GM21423 (cell line): ENCODE measurements around the gene STOML1.

Experiments
- ATAC-seq: cut with Tn5 transposase; IDR thresholded peaks from one replicate; pipeline ENCODE4 v1.9.1; 2021; ENCODE audit warnings: mild to moderate bottlenecking, moderate library complexity; ENCODE audit not compliant: unreplicated experiment

Gene STOML1

GRCh38 chr15:73934281-73934680 lies 57.8 kb downstream of the STOML1 start:
- no peak for ATAC-seq

DNA sequence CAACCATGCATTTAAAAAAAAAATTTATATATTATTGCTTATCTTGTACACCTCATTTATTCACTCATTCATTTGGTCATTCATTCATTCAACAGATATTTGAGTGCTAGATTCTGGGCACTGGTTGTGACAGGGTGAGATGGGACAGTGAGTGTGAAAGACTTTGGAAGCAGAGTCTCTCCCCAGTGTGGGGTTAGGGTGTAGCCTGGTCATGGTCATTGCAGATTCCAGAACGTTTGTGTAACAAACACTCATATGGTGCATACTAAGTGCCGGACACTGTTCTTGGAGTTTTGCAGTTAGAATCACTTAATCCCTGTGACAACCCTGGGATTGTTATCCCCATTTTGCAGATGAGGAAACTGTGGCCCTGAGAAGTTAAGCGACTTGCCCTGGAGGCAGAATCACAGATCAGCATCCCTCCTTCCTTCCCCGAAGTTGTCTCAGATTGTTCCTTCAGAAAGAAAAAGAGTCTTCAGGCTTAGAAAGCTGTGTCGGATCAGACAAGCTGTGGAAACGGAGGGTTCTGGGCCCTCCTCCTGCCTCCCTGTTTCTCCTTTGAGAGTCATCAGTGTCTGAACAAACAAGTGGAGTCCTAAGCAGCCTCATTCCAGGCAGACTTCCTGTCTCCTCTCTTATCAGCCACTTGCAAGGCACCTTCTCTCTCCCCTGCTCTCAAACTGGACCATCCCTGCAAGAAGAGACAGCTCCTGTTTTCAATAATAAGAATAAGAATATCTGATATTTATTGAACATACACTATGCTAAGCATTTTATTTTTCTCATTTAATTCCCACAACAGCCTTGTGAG lies 59.5 kb downstream of the STOML1 start:
- ATAC-seq, result no peak

- no peak for ATAC-seq
These were observed 60.7 kb downstream of the STOML1 start for GRCh38 chr15:73931441-73931840.

GRCh38 chr15:73930790-73931281 lies 61.3 kb downstream of the STOML1 start:
- ATAC-seq, result no peak

- no peak for ATAC-seq
These were observed 61.7 kb downstream of the STOML1 start for GRCh38 chr15:73930371-73930770.

DNA sequence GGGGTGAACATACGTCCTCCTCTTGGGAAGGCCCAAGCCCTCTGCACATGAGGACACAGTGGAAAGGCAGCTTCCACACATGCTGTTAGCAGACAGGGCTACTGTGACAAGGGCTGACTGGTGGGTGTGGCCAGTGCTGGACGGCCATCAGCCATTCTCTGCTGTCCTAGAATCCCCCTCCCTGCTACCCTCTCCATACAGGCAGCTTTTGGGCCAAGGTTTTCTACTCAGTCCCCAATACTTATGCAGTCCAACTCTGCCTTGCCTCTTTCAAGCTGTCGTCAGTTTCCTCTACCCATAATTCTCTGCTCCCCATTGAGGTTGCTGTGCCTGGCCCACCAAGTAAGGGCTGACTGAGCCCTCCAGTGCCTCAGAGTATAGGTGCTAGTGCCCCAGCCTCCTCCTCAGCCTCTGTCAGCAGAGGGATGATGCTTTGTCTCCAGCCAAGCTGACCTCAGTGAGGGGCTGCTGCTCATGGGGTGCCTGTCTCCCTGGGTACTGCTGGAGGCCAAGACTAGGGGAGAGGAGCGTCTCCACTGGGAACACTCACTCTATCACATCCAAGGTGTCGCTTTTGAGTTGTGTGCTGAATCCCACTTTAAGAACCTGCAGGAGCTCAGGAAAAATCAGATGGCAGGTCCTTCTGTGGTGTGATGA lies 63.0 kb downstream of the STOML1 start:
- no peak for ATAC-seq
